Lung (tissue), 12 donors: Measurements from ENCODE around the gene SYTL3. TPM values are rescaled to one million over a fixed set of nuclear protein-coding genes. Genes with fewer than 3 reads are reported as not detected.
"Not testable (repeated sequence)": the region's sequence is repeated elsewhere in the genome, so short reads cannot be mapped to it uniquely, and the experiment has no call there.

Experiments used
- ATAC-seq: fragments of 200-7000 bp; cut with Tn5 transposase; one replicate; pipeline ENCODE4 v1.9.1; 2020; ENCODE audit warnings: moderate number of reproducible peaks; ENCODE audit not compliant: insufficient read depth, low FRiP score
- DNase-seq, 3 donors: peaks; one replicate each; pipeline ENCODE4 v3.0.0-alpha.2; 2013 to 2017
- H3K27ac ChIP-seq, 2 donors: one replicate each; pipeline ENCODE4 v1.5.1; 2013; ENCODE audit warnings: mild to moderate bottlenecking in 2 of 2, moderate library complexity in 2 of 2, control low read depth in 1 of 2, inconsistent platforms in 1 of 2, low read depth in 1 of 2, low read length in 1 of 2
- H3K27me3 ChIP-seq, 3 donors: one replicate each; pipeline ENCODE4 v1.5.1; 2013; ENCODE audit warnings: low read length in 2 of 3; ENCODE audit not compliant: control insufficient read depth in 3 of 3, insufficient read depth in 3 of 3
- H3K36me3 ChIP-seq, 4 donors: one replicate each; pipeline ENCODE4 v1.5.1; 2013; ENCODE audit warnings: low read length in 4 of 4, mild to moderate bottlenecking in 1 of 4, moderate library complexity in 1 of 4; ENCODE audit not compliant: control insufficient read depth in 4 of 4, insufficient read depth in 4 of 4
- H3K4me1 ChIP-seq, 5 donors: one replicate each; pipeline ENCODE4 v1.5.1; 2013; ENCODE audit warnings: low read length in 5 of 5, mild to moderate bottlenecking in 2 of 5, moderate library complexity in 1 of 5; ENCODE audit not compliant: control insufficient read depth in 5 of 5, insufficient read depth in 5 of 5
- H3K4me3 ChIP-seq: one replicate; pipeline ENCODE4 v1.5.1; 2013; ENCODE audit warnings: mild to moderate bottlenecking, control low read depth, moderate library complexity
- H3K9ac ChIP-seq, 2 donors: one replicate each; pipeline ENCODE4 v1.5.1; 2013; ENCODE audit warnings: low read length in 2 of 2, control low read depth in 1 of 2; ENCODE audit not compliant: insufficient read depth in 1 of 2
- H3K9me3 ChIP-seq, 4 donors: one replicate each; pipeline ENCODE4 v1.5.1; 2013; ENCODE audit warnings: low read length in 3 of 4, mild to moderate bottlenecking in 1 of 4, moderate library complexity in 1 of 4; ENCODE audit not compliant: control insufficient read depth in 4 of 4, insufficient read depth in 3 of 4
- whole genome bisulfite sequencing, 2 donors: extraction: QIAGEN DNeasy Blood & Tissue Kit; methylation state at CpG; one replicate each; pipeline ENCODE4 v1.1.7; 2013; 5-methylcytosine and 5-hydroxymethylcytosine counted together
- polyA plus RNA-seq, 2 donors: library from polyadenylated mRNA; stranded (reverse); fragments of 200-250 nt; gene quantifications; one replicate each; pipeline ENCODE4 v1.2.1, GENCODE V29; 2013
- total RNA-seq, 2 donors: library from RNA; depleted of rRNA in 1 of 2; stranded (reverse); fragments of >200 nt in 1 of 2; gene quantifications; one replicate each; pipeline ENCODE4 v1.2.1, GENCODE V29; 2014 to 2021
- TF ChIP-seq, protein P1 (sequence below): IDR thresholded peaks from 2 replicates; pipeline ENCODE4 v1.5.1; 2012; ENCODE audit warnings: mild to moderate bottlenecking; ENCODE audit errors: control extremely low read depth, extremely low read depth
- donor health status: control.
- donor health status: control.
- donor health status: Bipolar disorder and iron deficiency.
- donor health status: healthy.
- donor health status: DM: yes; HTN: yes; CAD: no.

SYTL3 gene
- total and polyA plus RNA-seq, 4 donors, result 6.5 to 20.0 (median 15.6) TPM

DNA sequence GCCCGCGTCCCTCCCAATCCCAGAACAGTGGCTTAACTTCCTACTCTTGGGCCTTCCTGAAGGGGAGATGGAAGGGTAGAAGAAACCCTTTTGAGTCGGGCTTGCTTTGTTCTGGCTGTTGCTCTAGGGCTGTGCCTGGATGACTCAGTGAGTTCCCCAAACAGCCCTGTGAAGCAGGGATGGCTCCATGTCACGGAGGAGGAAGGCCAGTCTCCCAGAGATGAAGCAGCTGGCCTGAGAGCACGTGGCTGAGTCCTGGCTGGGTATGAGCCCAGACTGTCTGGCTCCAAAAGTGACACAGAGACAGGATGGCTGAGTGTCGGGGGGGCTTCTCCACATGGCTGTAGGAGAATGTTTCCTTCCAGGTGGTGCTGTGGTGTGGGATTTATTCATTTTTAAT is 4.6 kb downstream of the SYTL3 start:
- no peaks in the 10 kb centered on the region for H3K27me3 ChIP-seq
- no peak overlapping the region for H3K4me3 ChIP-seq
- ATAC-seq (peak; percentile 54), DNase-seq (peak; percentile 58 to 78 (median 65))
- 52 to 53% methylated on average over 6 of the region's 6 CpGs for WGBS, 2 donors
- H3K4me1 ChIP-seq, result peaks cover 3 to 24% (median 13%) of the 10 kb centered on the region in 5 donors
- H3K36me3 ChIP-seq, result no peaks in the 10 kb centered on the region
- no peak overlapping the region for H3K9ac ChIP-seq
- H3K9me3 ChIP-seq, result no peaks in the 10 kb centered on the region
- TF ChIP-seq, protein P1, sequence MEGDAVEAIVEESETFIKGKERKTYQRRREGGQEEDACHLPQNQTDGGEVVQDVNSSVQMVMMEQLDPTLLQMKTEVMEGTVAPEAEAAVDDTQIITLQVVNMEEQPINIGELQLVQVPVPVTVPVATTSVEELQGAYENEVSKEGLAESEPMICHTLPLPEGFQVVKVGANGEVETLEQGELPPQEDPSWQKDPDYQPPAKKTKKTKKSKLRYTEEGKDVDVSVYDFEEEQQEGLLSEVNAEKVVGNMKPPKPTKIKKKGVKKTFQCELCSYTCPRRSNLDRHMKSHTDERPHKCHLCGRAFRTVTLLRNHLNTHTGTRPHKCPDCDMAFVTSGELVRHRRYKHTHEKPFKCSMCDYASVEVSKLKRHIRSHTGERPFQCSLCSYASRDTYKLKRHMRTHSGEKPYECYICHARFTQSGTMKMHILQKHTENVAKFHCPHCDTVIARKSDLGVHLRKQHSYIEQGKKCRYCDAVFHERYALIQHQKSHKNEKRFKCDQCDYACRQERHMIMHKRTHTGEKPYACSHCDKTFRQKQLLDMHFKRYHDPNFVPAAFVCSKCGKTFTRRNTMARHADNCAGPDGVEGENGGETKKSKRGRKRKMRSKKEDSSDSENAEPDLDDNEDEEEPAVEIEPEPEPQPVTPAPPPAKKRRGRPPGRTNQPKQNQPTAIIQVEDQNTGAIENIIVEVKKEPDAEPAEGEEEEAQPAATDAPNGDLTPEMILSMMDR, result no peak
- H3K27ac ChIP-seq, result peak overlapping the region; percentile 69 to 71

DNA sequence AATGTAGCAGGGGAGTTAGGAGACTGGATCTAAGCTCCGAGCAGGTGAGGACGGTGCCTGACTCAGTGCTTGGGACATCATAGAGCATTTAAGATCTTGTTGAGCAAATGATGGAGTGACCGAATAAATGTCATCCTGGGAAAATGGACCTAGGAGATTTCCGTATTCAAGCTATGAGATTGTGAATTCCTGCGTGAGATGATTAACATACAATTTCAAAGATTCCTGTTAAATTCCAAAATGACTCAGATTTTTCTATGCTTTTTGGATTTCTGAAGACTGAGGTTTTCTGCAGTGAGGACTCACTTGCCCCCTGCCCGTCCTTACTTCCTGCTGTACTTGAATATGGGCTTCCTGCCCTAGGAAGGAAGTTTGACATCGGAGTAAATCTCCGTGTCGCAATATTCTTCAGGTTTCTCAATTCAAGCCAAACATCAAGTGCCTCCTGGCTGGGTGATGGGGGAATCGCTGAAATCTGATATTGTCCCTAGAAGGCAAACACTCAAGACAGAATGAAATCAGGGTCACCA is 5.2 kb downstream of the SYTL3 start:
- H3K9me3 ChIP-seq, result no peaks in the 10 kb centered on the region
- peaks cover 0 to 24% (median 13%) of the 10 kb centered on the region in 5 donors for H3K4me1 ChIP-seq
- DNase-seq (peak in 2 of 3 donors; percentile 34 to 74), ATAC-seq (peak; percentile 53)
- no peaks in the 10 kb centered on the region for H3K36me3 ChIP-seq
- peak overlapping the region; percentile 26 to 69 for H3K27ac ChIP-seq
- no peak overlapping the region for H3K9ac ChIP-seq
- WGBS, 2 donors, result 37 to 43% methylated on average over 10 of the region's 10 CpGs
- TF ChIP-seq, protein P1, result no peak
- H3K4me3 ChIP-seq, result no peak overlapping the region
- H3K27me3 ChIP-seq, result no peaks in the 10 kb centered on the region

- Histone ChIP-seq H3K4me1 (peaks cover 0 to 25% (median 13%) of the 10 kb centered on the region in 5 donors), H3K27ac (peak overlapping the region in 1 of 2 donors; percentile 86), H3K9ac (no peak overlapping the region), H3K9me3 (no peaks in the 10 kb centered on the region), H3K4me3 (no peak overlapping the region), H3K36me3 (no peaks in the 10 kb centered on the region), H3K27me3 (no peaks in the 10 kb centered on the region)
- ATAC-seq, result peak; percentile 21
- TF ChIP-seq, protein P1, result no peak
- no peak for DNase-seq
- 71 to 74% methylated on average over 22 of the region's 22 CpGs for WGBS, 2 donors
Measured at GRCh38 chr6:158655569-158656450, 6.0 kb downstream of the SYTL3 start.

DNA sequence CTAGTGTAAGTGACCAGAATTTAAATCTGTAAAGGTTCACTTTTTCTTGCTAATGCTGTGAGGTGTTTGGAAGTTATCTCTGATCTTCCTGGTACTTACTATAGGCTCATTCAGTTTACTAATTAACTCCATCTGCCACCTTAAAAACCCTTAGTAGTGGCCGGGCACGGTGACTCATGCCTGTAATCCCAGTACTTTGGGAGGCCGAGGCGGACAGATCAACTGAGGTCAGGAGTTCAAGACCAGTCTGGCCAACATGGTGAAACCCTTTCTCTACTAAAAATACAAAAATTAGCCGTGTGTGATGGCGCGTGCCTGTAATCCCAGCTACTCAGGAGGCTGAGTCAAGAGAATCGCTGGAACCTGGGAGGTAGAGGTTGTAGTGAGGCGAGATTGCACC is 7.1 kb downstream of the SYTL3 start:
- ATAC-seq, H3K27me3 ChIP-seq, H3K36me3 ChIP-seq, H3K4me3 ChIP-seq, H3K9me3 ChIP-seq, H3K9ac ChIP-seq, DNase-seq, H3K27ac ChIP-seq: not testable (repeated sequence)
- WGBS, 2 donors, result 60 to 75% methylated on average over 9 of the region's 9 CpGs
- H3K4me1 ChIP-seq, result peaks cover 0 to 25% (median 13%) of the 10 kb centered on the region in 5 donors
